Natural killer cell (primary cell): ENCODE measurements around the gene ATP2C2. TPM values are rescaled to one million over a fixed set of nuclear protein-coding genes. Genes with fewer than 3 reads are reported as not detected.

ENCODE experiments used
- ATAC-seq, 3 donors: fragments of 150-1000 bp in 2 of 3; fragments of 200-7000 bp in 1 of 3; cut with Tn5 transposase; 1 replicate in 1 of 3; 2 replicates in 2 of 3; pipeline ENCODE4 v1.10.0; 2021; ENCODE audit warnings: mild to moderate bottlenecking in 2 of 3, moderate library complexity in 2 of 3
- DNase-seq, 2 donors: peaks; one replicate each; pipeline versions ENCODE4 v3.0.0 to v3.0.0-alpha.2; 2013 to 2021; ENCODE audit warnings: mixed read lengths in 1 of 2
- H3K27ac ChIP-seq: one replicate; pipeline ENCODE4 v1.5.1; 2013; ENCODE audit warnings: mild to moderate bottlenecking, low read length
- H3K27me3 ChIP-seq: one replicate; pipeline ENCODE4 v1.6.1; 2013; ENCODE audit warnings: low read length; ENCODE audit not compliant: control insufficient read depth, insufficient read depth
- H3K36me3 ChIP-seq: one replicate; pipeline ENCODE4 v1.6.1; 2013; ENCODE audit warnings: low read length; ENCODE audit not compliant: control insufficient read depth, insufficient read depth
- H3K4me1 ChIP-seq: one replicate; pipeline ENCODE4 v1.6.1; 2013; ENCODE audit warnings: low read length; ENCODE audit not compliant: control insufficient read depth, insufficient read depth
- H3K4me3 ChIP-seq: one replicate; pipeline ENCODE4 v1.5.1; 2013; ENCODE audit warnings: low read length
- H3K9me3 ChIP-seq: one replicate; pipeline ENCODE4 v1.6.1; 2013; ENCODE audit warnings: low read length; ENCODE audit not compliant: control insufficient read depth, insufficient read depth
- H3K27ac Mint-ChIP-seq, 2 donors: one replicate each; pipeline ENCODE4 v1.8.0; 2022; ENCODE audit warnings: mild to moderate bottlenecking in 2 of 2, mixed read lengths in 2 of 2, moderate library complexity in 1 of 2
- H3K27me3 Mint-ChIP-seq, 2 donors: one replicate each; pipeline ENCODE4 v1.8.0; 2022; ENCODE audit warnings: low read depth in 2 of 2, mixed read lengths in 2 of 2
- H3K36me3 Mint-ChIP-seq: one replicate; pipeline ENCODE4 v1.8.0; 2022; ENCODE audit warnings: mixed read lengths
- H3K4me1 Mint-ChIP-seq, 2 donors: one replicate each; pipeline ENCODE4 v1.8.0; 2022; ENCODE audit warnings: mixed read lengths in 2 of 2
- H3K4me3 Mint-ChIP-seq: one replicate; pipeline ENCODE4 v1.8.0; 2022; ENCODE audit warnings: mild to moderate bottlenecking, moderate library complexity, mixed read lengths
- H3K9me3 Mint-ChIP-seq, 2 donors: one replicate each; pipeline ENCODE4 v1.8.0; 2022; ENCODE audit warnings: mixed read lengths in 2 of 2
- WGBS: methylation state at CpG from one replicate; pipeline ENCODE4 v1.1.7; 2013; ENCODE audit warnings: missing lambda C conversion rate; ENCODE audit not compliant: insufficient coverage; 5-methylcytosine and 5-hydroxymethylcytosine counted together
- intact Hi-C: fragments of 100-400 bp; cut with micrococcal nuclease; formaldehyde crosslinking; loops from one replicate; pipeline ENCODE4 v1.14.2; 2022
- total RNA-seq, 4 donors: library from RNA; stranded (reverse); fragments of 120-200 nt in 1 of 4; gene quantifications; one replicate each; pipeline versions ENCODE4 v1.2.3 to v1.2.4, GENCODE V29; 2013 to 2022
- TF ChIP-seq, protein P1 (sequence below): fragments of 200-600 bp; IDR thresholded peaks from one replicate; pipeline ENCODE4 v1.8.0; 2022; ENCODE audit warnings: antibody characterized with exemption

ATP2C2 gene
- total RNA-seq, 3 donors from 2014 or later (not counting 1 experiment from before 2014, with no cell fraction given), result not detected

DNA sequence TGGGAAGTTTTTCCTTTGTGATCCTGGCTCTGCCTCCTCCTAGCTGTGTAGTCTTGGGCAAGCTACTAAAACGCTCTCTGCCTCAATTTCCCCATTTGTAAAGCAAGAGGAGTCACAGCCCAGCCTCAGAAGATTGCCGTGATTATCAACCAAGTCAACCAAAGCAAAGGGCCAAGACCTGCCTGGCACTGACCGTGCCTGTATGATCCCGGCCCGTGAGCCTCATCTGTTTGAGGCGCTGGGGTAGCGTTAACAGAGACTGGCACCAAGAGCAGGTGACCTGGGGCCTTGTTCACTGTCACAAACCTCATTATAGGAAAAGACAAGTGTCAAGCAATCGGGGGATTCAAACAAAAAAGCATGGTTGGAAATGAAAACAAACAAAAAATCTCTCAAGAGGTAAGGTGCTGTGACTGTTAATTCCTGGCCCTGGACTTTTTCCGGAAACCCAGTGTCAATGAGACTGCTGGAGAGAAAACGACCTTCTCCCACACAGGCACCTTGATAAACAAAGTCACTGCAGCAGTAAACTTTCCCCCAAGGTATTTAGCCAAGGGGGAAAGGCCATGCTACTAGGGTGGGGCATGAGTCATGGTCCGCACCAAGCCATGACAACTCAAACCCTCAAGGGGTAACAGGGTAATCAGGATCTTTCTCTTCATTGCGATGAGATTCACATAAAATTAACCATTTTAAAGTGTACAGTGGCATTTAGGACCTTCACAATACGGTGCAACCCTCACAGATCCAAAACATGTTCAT lies 130.7 kb downstream of the ATP2C2 start:
- Histone ChIP-seq H3K36me3 (peaks cover 5% of the 10 kb centered on the region), H3K4me3 (no peak overlapping the region), H3K27me3 (no peaks in the 10 kb centered on the region), H3K27ac (no peak overlapping the region), H3K4me1 (peaks cover 5% of the 10 kb centered on the region), H3K9me3 (no peaks in the 10 kb centered on the region)
- intact Hi-C loops, result no loop called here
- TF ChIP-seq, protein P1, sequence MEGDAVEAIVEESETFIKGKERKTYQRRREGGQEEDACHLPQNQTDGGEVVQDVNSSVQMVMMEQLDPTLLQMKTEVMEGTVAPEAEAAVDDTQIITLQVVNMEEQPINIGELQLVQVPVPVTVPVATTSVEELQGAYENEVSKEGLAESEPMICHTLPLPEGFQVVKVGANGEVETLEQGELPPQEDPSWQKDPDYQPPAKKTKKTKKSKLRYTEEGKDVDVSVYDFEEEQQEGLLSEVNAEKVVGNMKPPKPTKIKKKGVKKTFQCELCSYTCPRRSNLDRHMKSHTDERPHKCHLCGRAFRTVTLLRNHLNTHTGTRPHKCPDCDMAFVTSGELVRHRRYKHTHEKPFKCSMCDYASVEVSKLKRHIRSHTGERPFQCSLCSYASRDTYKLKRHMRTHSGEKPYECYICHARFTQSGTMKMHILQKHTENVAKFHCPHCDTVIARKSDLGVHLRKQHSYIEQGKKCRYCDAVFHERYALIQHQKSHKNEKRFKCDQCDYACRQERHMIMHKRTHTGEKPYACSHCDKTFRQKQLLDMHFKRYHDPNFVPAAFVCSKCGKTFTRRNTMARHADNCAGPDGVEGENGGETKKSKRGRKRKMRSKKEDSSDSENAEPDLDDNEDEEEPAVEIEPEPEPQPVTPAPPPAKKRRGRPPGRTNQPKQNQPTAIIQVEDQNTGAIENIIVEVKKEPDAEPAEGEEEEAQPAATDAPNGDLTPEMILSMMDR, result no peak
- DNase-seq (no peak), ATAC-seq (no peak)
- WGBS, result 92% methylated on average over 13 of the region's 13 CpGs
- H3K27ac Mint-ChIP-seq, result no peak overlapping the region
- no peaks in the 10 kb centered on the region for H3K9me3 Mint-ChIP-seq
- peaks cover 0 to 5% of the 10 kb centered on the region in 2 donors for H3K4me1 Mint-ChIP-seq
- H3K27me3 Mint-ChIP-seq, result no peaks in the 10 kb centered on the region
- H3K4me3 Mint-ChIP-seq, result no peak overlapping the region
- H3K36me3 Mint-ChIP-seq, result peaks cover 7% of the 10 kb centered on the region

DNA sequence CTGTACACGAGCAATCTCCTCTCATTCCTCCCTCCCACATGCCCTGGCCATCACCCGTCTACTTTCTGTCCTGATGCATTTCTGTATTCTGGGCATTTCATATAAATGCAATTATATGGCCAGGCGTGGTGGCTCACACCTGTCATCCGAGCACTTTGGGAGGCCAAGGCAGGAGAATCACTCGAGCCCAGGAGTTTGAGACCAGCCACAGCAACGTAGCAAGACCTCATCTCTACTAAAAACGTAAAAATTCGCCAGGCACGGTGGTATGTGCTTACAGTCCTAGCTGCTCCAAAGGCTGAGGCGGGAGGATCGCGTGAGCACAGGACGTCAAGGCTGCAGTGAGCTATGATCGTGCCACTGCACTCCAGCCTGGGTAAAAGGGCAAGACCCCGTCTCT lies 131.3 kb downstream of the ATP2C2 start:
- TF ChIP-seq, protein P1, result no peak
- no peak for ATAC-seq
- no peaks in the 10 kb centered on the region for H3K27me3 Mint-ChIP-seq
- peaks cover 0 to 9% of the 10 kb centered on the region in 2 donors for H3K4me1 Mint-ChIP-seq
- Histone ChIP-seq H3K4me1 (peaks cover 9% of the 10 kb centered on the region), H3K27me3 (no peaks in the 10 kb centered on the region), H3K27ac (no peak overlapping the region), H3K36me3 (peaks cover 5% of the 10 kb centered on the region), H3K9me3 (no peaks in the 10 kb centered on the region), H3K4me3 (no peak overlapping the region)
- no peak for DNase-seq
- intact Hi-C loops, result no loop called here
- 95% methylated on average over 15 of the region's 15 CpGs for WGBS
- H3K4me3 Mint-ChIP-seq, result no peak overlapping the region
- peaks cover 2% of the 10 kb centered on the region for H3K36me3 Mint-ChIP-seq
- H3K27ac Mint-ChIP-seq, result no peak overlapping the region
- H3K9me3 Mint-ChIP-seq, result no peaks in the 10 kb centered on the region

DNA sequence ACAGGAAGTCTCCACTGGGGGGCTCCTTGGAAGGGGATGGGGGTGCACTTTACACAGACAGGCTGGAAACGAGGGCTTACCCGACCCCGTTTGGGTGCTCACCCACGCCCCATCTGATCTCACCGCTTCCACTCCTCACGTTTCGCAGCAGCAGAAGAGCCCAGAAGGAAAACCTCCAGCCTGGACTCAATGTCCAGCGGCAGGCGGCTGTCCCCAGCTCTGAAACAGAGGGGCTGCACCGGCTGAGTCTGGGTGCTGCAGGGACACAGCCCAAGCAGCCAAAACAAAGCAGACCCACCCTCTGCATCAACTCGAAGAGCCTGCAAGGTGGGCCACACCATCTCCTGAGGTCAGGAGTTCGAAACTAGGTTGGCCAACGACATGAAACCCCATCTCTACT lies 132.2 kb downstream of the ATP2C2 start:
- no peak overlapping the region for H3K27ac Mint-ChIP-seq
- no peaks in the 10 kb centered on the region for H3K36me3 Mint-ChIP-seq
- DNase-seq (no peak), ATAC-seq (no peak)
- peaks cover 18% of the 10 kb centered on the region for H3K4me1 ChIP-seq
- H3K27ac ChIP-seq, result no peak overlapping the region
- H3K9me3 Mint-ChIP-seq, result no peaks in the 10 kb centered on the region
- no peaks in the 10 kb centered on the region for H3K27me3 Mint-ChIP-seq
- H3K4me3 Mint-ChIP-seq, result no peak overlapping the region
- H3K4me1 Mint-ChIP-seq, result peaks cover 3 to 18% of the 10 kb centered on the region in 2 donors
- peaks cover 3% of the 10 kb centered on the region for H3K36me3 ChIP-seq
- H3K27me3 ChIP-seq, result no peaks in the 10 kb centered on the region
- whole genome bisulfite sequencing, result 94% methylated on average over 13 of the region's 13 CpGs
- no peaks in the 10 kb centered on the region for H3K9me3 ChIP-seq
- TF ChIP-seq, protein P1, result no peak
- no peak overlapping the region for H3K4me3 ChIP-seq
- intact Hi-C loops, result no loop called here
